ENCODE measurements around the gene TERB2. TPM values are rescaled to one million over a fixed set of nuclear protein-coding genes. Genes with fewer than 3 reads are reported as not detected.
"Not testable (repeated sequence)": the region's sequence is repeated elsewhere in the genome, so short reads cannot be mapped to it uniquely, and the experiment has no call there.

Gene TERB2
- polyA plus RNA-seq, 1 donor, result not detected

DNA sequence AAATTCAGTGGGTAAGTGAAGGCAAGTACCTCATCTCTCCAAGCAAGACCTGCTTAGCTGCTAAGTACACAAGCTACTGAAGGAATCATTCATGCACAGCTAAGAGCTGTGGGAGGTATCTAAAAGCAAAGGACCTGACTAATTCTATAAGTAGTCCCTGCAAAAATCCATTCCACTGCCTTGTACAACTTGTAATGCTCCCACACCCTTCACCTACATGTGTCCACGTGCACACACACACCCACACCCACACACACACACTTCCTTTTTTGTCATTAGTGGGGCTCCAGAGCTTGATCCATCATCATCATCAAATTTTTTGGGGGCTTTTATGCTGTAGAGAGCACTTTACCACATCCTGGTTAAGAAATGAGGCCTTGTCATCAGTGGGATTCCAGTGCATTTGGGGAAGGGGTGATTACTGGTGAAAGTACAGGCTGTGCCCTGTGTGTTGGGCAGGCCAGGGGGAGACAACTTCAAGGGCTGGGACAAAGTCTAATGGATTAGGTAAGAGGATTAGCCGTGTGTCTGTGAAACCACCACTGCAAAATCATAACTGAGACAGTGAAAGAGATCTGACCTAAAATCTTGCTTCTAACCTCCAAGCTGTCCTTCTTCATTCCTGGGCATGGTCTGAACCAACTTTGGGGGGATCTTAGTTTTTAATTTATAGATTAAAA is 47.4 kb downstream of the TERB2 start:
- DNase-seq, result not testable (repeated sequence)

DNA sequence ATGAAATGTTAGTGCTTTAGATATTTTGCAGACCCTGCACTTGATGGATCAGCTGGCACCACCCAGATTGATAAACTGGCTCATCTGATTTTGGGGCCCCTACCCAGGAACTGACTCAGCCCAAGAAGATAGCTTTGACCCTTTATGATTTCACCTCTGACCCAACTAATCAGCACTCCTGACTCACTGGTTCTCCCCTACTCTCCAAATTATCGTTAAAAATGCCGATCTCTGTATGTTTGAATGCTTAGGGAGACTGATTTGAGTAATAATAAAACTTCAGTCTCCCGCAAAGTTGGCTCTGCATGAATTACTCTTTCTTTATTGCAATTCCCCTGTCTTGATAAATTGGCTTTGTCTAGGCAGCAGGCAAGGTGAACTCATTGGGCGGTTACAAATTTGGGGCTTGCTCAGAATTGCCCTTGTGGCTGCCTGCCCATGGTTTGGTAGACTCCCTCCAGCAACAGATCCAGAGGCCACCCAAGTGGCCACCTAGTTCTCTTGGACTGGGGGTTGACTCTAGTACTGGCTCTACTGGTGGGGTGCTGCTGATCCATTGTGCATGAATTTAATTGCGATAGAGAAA is 48.2 kb downstream of the TERB2 start:
- DNase-seq, result not testable (repeated sequence)

DNA sequence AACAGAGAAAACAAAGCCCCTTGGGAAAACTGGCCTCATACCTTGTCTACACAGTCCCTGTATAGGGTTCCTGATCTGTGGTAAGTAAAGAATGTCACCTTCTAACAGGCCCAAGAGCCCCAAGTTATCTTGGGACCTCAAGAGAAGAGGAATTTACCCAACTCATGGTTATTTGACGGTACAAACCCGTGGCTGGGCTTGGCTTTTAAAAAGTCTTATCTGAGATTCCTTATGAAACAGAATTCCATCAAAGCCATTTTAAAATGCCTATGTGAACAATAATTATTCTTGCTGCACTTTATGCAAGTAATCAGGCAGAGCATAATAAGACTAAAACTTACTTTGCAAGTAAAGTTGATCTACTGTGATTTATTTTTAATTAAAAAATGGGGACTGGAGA is 52.6 kb downstream of the TERB2 start:
- DNase-seq, result no peak

DNA sequence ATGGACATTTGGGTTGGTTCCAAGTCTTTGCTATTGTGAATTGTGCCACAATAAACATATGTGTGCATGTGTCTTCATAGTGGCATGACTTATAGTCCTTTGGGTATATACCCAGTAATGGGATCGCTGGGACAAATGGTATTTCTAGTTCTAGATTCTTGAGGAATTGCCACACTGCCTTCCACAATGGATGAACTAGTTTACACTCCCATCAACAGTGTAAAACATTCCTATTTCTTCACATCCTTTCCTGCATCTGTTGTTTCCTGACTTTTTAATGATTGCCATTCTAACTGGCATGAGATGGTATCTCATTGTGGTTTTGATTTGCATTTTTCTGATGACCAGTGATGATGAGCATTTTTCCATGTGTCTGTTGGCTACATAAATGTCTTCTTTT is 58.6 kb downstream of the TERB2 start:
- not testable (repeated sequence) for DNase-seq

DNA sequence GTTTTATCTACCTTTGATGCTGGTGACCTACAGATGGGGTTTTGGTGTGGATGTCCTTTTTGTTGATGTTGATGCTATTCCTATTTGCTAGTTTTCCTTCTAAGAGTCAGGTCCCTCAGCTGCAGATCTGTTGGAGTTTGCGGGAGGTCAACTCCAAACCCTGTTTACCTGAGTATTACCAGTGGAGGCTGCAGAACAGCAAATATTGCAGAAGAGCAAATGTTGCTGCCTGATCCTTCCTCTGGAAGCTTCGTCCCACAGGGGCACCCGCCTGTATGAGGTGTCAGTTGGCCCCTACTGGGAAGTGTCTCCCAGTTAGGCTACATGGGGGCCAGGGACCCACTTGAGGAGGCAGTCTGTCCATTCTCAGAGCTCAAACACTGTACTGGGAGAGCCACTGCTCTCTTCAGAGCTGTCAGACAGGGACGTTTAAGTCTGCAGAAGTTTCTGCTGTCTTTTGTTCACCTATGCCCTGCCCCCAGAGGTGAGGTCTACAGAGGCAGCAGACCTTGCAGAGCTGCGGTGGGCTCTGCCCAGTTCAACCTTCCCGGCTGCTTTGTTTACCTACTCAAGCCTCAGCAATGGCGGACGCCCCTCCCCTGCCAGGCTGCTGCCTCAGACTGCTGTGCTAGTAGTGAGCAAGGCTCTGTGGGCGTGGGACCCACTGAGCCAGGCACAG is 63.9 kb downstream of the TERB2 start:
- DNase-seq, result not testable (repeated sequence)

DNA sequence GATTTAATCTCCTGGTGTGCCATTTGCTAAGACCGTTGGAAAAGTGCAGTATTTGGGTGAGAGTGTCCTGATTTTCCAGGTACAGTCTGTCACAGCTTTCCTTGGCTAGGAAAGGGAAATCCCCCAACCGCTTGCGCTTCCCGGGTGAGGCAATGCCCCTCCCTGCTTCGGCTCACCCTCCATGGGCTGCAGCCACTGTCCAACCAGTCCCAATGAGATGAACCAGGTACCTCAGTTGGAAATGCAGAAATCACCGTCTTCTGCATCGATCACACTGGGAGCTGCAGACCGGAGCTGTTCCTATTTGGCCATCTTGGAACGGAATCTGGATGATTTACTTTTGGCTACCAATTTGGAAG is 64.4 kb downstream of the TERB2 start:
- DNase-seq, result not testable (repeated sequence)

DNA sequence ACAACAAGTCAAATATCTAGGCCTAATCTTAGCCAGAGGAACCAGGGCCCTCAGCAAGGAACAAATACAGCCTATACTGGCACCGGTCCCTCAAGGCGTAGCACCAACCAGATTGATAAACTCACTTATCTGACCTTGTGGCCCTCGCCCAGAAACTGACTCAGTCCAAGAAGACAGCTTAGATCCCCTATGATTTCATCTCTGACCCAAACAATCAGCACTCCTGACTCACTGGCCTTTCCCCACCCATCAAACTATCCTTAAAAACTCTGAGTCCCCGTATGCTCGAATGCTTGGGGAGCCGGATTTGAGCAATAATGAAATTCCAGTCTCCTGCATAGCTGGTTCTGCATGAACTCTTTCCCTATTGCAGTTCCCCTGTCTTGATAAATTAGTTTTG is 64.9 kb downstream of the TERB2 start:
- no peak for DNase-seq

DNA sequence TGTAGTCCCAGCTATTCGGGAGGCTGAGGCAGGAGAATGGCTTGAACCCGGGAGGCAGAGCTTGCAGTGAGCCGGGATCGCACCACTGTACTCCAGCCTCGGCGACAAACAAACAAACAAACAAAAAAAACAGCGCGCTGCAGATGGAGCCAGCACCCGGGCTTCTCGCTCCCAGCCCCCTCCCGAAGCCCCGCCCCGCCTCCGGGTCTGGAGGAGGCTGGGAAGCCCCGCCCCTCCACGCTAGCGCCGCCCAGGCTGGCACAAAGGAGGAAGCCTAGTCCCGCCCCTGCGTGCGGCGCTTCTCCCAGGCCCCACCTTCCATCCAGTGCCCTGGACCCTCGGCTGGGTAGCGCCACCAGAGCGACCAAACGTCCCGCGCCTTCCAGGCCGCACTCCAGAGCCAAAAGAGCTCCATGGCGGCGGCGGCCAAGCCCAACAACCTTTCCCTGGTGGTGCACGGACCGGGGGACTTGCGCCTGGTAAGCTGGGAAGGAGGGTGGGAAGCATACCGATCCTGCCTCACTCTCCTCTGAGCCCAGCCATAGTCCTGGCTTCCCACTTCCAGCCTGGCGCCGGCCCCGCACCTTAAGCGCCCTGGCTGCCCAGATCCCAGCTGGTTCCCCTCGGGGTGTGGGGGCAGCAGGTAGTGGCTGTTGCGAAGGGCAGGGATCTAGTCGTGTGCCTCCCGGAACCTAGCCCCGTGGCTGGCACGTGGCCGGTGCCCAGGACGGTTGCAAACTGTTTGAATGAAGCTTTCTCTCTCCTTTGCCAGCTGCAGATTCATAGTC is 66.6 kb downstream of the TERB2 start, which contains the start of gene SORD:
Gene SORD, plus strand, starts transcription at position 325 of the 788 bp plus-strand sequence. Its CDS starts 89 bp downstream, at position 414.
- DNase-seq, result peak; percentile 94

DNA sequence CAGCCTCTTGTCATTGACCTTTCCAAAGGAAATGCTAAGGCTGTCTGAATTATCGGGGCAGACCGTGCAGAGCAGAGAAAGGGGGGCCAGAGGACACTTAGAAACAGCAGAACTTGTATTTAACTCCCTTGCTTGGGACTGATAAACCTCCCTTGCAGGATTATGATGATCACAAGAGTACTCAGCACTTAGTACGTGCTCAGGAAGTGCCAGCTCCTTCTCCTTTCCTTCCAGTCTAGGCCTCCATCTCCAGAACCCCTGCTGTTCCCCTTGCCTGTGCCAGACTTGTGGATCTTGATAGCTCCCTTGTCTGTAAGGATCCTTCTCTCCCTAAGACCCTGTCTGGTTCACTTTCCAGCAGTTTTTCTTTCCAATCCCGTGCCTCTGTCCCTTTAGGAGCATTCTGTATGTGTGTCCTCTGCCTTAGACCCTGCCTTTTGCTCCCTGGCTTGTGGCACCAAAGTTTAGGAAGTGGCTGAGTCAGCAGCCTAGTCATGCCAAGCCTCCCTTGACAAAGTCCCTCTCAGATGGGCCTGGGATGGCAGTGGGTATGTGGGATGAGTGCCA is 67.3 kb downstream of the TERB2 start:
- no peak for DNase-seq

DNA sequence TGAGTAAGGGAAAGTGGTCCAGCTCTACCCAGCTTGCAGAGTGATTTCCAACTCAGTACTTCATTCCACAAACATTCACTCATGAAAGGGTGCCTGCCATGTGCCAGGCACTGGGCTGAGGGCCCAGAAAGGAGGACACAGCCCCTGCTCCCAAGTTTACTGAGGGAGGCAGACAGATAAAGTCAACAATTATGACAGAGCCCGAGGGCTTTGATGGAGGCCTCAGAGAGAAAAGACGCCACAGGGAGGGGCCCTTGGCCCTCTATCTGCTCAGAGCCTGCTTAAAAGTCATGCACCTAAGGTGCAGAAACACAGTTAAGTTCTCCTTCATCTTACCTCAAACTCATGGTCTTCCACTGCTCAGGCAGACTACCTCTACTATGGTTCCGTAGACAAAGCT is 68.2 kb downstream of the TERB2 start:
- not testable (repeated sequence) for DNase-seq

DNA sequence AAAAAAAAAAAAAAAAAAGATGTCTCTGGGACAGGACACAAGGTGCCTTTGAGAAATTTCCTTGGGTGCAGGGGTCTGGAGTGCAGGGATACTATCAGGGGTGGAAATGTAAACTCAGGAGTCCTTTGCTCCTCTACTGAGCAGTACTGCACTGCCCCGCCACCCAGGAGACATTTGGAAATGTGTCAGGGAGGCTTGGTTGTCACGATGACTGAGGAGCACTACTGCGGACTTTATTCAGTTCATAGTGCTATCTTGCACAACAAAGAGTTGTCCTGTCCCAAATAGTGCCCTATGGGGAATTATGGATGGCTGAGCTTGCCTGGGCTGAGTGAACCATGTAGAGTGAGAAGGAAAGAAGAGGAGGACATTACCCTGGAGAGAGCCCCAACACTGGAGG is 69.1 kb downstream of the TERB2 start:
- not testable (repeated sequence) for DNase-seq

DNA sequence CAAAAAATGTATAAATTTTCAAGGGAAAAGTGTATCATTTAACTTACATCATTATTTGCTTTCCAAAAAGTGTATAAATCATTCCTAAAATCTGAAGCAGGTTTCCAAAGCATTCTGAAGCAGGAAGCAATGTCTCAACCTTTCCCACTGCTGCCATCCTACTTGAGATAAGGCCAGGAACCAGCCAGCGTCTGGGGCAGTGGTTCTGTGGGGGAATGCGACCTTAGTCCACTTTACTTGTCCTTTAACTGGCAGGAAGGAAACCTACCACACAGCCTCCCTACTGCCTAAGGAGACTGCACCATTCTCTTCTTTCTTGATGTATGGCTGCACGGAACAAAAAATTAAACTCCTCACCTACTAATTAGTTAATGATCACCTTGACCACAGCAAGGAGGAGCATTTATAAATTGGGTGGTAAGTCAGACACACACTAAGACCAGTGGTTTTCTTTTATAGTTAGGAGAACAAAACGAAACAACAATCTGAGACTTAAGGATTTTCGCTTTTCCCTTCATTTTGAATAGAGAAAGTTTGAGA is 70.2 kb downstream of the TERB2 start:
- DNase-seq, result no peak

DNA sequence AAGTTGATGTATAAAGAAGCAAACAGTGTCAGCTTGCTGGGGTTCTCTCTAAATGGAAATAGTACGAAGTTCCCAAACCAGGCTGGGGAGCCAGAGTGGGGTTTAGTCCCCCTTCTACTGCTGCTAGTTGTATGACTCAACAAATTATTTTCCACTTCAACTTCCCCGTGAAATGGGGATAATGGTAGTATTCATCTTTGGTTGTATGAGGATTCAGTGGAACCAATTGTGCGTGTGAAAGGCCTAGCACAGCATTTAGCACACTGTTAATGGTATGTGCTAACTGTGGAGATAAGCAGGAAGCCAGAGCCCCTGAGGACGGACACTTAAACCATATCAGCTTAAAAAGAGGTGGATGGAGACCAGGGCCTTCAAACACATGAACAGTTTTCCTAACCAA is 70.7 kb downstream of the TERB2 start:
- no peak for DNase-seq

Other genes with a start within 250 kb of the TERB2 start
- 1.4 TPM for gene PATL2, start 245.4 kb upstream of the TERB2 start, polyA plus RNA-seq (ENCODE audit: insufficient read length)
- gene B2M, start 245.2 kb upstream of the TERB2 start, polyA plus RNA-seq (ENCODE audit: insufficient read length), result 799 TPM
- 24.6 TPM for gene TRIM69, start 220.2 kb upstream of the TERB2 start, polyA plus RNA-seq (ENCODE audit: insufficient read length)
- gene SORD, start 66.5 kb downstream of the TERB2 start, polyA plus RNA-seq (ENCODE audit: insufficient read length), result 41.2 TPM
- gene DUOX2, start 157.5 kb downstream of the TERB2 start, polyA plus RNA-seq (ENCODE audit: insufficient read length), result 0.03 TPM
- not detected for gene DUOXA2, start 157.6 kb downstream of the TERB2 start, polyA plus RNA-seq (ENCODE audit: insufficient read length)
- 0.23 TPM for gene DUOXA1, start 173.2 kb downstream of the TERB2 start, polyA plus RNA-seq (ENCODE audit: insufficient read length)
- gene DUOX1, start 173.3 kb downstream of the TERB2 start, polyA plus RNA-seq (ENCODE audit: insufficient read length), result 7.8 TPM
- 15.6 TPM for gene SHF, start 231.3 kb downstream of the TERB2 start, polyA plus RNA-seq (ENCODE audit: insufficient read length)

All from left kidney (tissue), 2 donors.